Measurements from ENCODE around the gene METTL24. TPM values are rescaled to one million over a fixed set of nuclear protein-coding genes. Genes with fewer than 3 reads are reported as not detected.
A peak's percentile ranks its signal among the peaks of the same experiment; 100 is the strongest.

METTL24 gene
- total and polyA plus RNA-seq, 2 experiments from 2014 or later, result 4.3 to 7.7 TPM

- Histone ChIP-seq H3K9me3 (ENCODE audit: low read depth) (no peaks in the 10 kb centered on the region), H3K4me3 (no peak overlapping the region), H3K27me3 (no peaks in the 10 kb centered on the region), H3K4me1 (ENCODE audit: low read depth) (peaks cover 2% of the 10 kb centered on the region), H3K36me3 (no peaks in the 10 kb centered on the region), H3K27ac (no peak overlapping the region)
- peak in 1 of 2 donors; percentile 35 for DNase-seq (ENCODE audit: low read depth in 1 of 2, low spot score in 1 of 2)
- no peak for TF ChIP-seq CTCF (IDR thresholded peaks at IDR 0.05; ENCODE audit: low read depth, low read length)
Observed at GRCh38 chr6:110399219-110400071, 41.3 kb upstream of the METTL24 start.

GRCh38 chr6:110398778-110399177, 40.6 kb upstream of the METTL24 start:
- Histone ChIP-seq H3K27me3 (no peaks in the 10 kb centered on the region), H3K36me3 (no peaks in the 10 kb centered on the region), H3K27ac (no peak overlapping the region), H3K4me3 (no peak overlapping the region), H3K4me1 (ENCODE audit: low read depth) (no peaks in the 10 kb centered on the region), H3K9me3 (ENCODE audit: low read depth) (no peaks in the 10 kb centered on the region)
- no peak for TF ChIP-seq CTCF (IDR thresholded peaks at IDR 0.05; ENCODE audit: low read depth, low read length)
- DNase-seq (ENCODE audit: low read depth in 1 of 2, low spot score in 1 of 2), result no peak

GRCh38 chr6:110395221-110395620, 37.1 kb upstream of the METTL24 start:
- H3K4me1 ChIP-seq (ENCODE audit: low read depth), result peaks cover 5% of the 10 kb centered on the region
- H3K27ac ChIP-seq, result no peak overlapping the region
- no peak for TF ChIP-seq CTCF (IDR thresholded peaks at IDR 0.05; ENCODE audit: low read depth, low read length)
- peak in 1 of 2 donors; percentile 17 for DNase-seq (ENCODE audit: low read depth in 1 of 2, low spot score in 1 of 2)
- no peak overlapping the region for H3K4me3 ChIP-seq
- H3K9me3 ChIP-seq (ENCODE audit: low read depth), result no peaks in the 10 kb centered on the region
- no peaks in the 10 kb centered on the region for H3K27me3 ChIP-seq
- H3K36me3 ChIP-seq, result no peaks in the 10 kb centered on the region

- H3K36me3 ChIP-seq, result no peaks in the 10 kb centered on the region
- no peak for DNase-seq (ENCODE audit: low read depth in 1 of 2, low spot score in 1 of 2)
Observed at GRCh38 chr6:110394409-110394808, 36.3 kb upstream of the METTL24 start.

GRCh38 chr6:110392727-110393126, 34.6 kb upstream of the METTL24 start:
- no peak overlapping the region for H3K4me3 ChIP-seq
- DNase-seq (ENCODE audit: low read depth in 1 of 2, low spot score in 1 of 2), result no peak
- no peaks in the 10 kb centered on the region for H3K27me3 ChIP-seq
- H3K36me3 ChIP-seq, result no peaks in the 10 kb centered on the region
- H3K9me3 ChIP-seq (ENCODE audit: low read depth), result no peaks in the 10 kb centered on the region
- H3K27ac ChIP-seq, result no peak overlapping the region
- no peak for TF ChIP-seq CTCF (IDR thresholded peaks at IDR 0.05; ENCODE audit: low read depth, low read length)
- H3K4me1 ChIP-seq (ENCODE audit: low read depth), result peaks cover 25% of the 10 kb centered on the region

More at GRCh38 chr6:110394409-110394808, 36.3 kb upstream of the METTL24 start:
- Histone ChIP-seq H3K27me3 (no peaks in the 10 kb centered on the region), H3K27ac (no peak overlapping the region), H3K4me3 (no peak overlapping the region), H3K4me1 (ENCODE audit: low read depth) (peaks cover 13% of the 10 kb centered on the region), H3K9me3 (ENCODE audit: low read depth) (no peaks in the 10 kb centered on the region)
- no peak for TF ChIP-seq CTCF (IDR thresholded peaks at IDR 0.05; ENCODE audit: low read depth, low read length)
